ENCODE results near the gene MED12L. TPM values are rescaled to one million over a fixed set of nuclear protein-coding genes. Genes with fewer than 3 reads are reported as not detected.
"Not testable (repeated sequence)": the region's sequence is repeated elsewhere in the genome, so short reads cannot be mapped to it uniquely, and the experiment has no call there.

Gene MED12L
- total RNA-seq, 1 experiment from 2014 or later = 6.4 TPM

DNA sequence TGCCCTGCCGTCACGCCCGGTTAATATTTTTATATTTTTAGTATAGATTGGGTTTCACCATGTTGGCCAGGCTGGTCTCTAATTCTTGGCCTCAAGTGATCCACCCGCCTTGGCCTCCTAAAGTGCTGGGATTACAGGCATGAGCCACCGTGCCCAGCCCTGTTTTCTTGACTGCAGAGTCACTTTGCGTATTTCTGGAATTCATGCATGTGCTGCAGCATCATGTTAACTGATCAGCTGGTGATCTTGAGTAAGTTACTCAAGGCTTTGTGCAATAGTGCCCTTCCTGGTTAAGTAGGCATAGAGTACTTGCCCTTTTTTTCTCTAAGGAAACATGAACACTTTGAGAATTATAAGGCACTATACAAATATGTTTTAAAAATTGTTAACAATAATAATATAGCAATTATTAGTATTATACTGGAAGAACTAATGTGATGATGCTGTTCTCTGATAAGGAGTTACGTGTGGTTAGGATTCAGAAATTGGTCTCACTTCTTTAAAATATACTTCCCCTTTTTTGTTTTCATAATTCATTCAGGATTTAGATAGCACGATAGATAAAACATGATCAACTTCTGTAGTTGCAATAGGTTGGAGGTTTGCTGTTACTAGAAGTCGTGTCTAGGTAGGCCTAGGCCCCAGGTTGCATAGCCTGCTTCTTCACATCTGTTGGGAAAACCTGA is 83.9 kb downstream of the MED12L start:
- ChIA-PET POLR2A (no interaction called here), RAD21 (ENCODE audit: low non-redundant PET in 1 of 2, low total read pairs in 2 of 2, uncharacterized antibody in 2 of 2, unreplicated experiment in 2 of 2) (interaction anchor here in 1 of 2 experiments (1.4 kb wide), 1 partner anchor 111 kb away, joined by 6 read pairs; no protein-coding TSS in a partner anchor), CTCF (interaction anchor here (1.4 to 1.7 kb wide), 4 partner anchors 9 to 115 kb away, joined by 5 to 9 read pairs (median 7); no protein-coding TSS in a partner anchor)
- Histone ChIP-seq H3K27me3 (ENCODE audit: insufficient read depth, low read length) (no peaks in the 10 kb centered on the region), H3K9ac (ENCODE audit: low read length) (no peak overlapping the region), H4K20me1 (ENCODE audit: insufficient read depth) (no peaks in the 10 kb centered on the region), H3K9me2 (ENCODE audit: insufficient read depth) (no peaks in the 10 kb centered on the region), H2AFZ (ENCODE audit: low read depth, low read length, poor library complexity, severe bottlenecking) (no peak overlapping the region), H3K4me3 (replicated peaks in 1 of 2; ENCODE audit: low read depth in 1 of 2, low read length in 2 of 2) (no peak overlapping the region), H3K9me3 (ENCODE audit: control insufficient read depth in 1 of 2, insufficient read depth in 1 of 2, low read depth in 1 of 2, low read length in 2 of 2) (no peaks in the 10 kb centered on the region), H3K27ac (ENCODE audit: low read depth, low read length) (no peak overlapping the region), H3K36me3 (ENCODE audit: control insufficient read depth in 1 of 2, insufficient read depth in 2 of 2, low read length in 2 of 2) (no peaks in the 10 kb centered on the region), H3K79me2 (ENCODE audit: insufficient read depth, low read length) (no peaks in the 10 kb centered on the region), H3K4me2 (ENCODE audit: low read length) (no peak overlapping the region), H3K4me1 (ENCODE audit: control insufficient read depth in 1 of 2, insufficient read depth in 2 of 2, low read length in 2 of 2) (no peaks in the 10 kb centered on the region)
- DNase-seq (ENCODE audit: low read depth, low spot score) (no peak), ATAC-seq (no peak)
- intact Hi-C loops (cut with micrococcal nuclease) = loop anchor here (5.0 kb wide), 2 partner anchors 668 to 748 kb away; no protein-coding TSS in a partner anchor
- BruUV-seq (replicated peaks) = no TSS peak
- TF ChIP-seq YY1 (IDR thresholded peaks at IDR 0.05; ENCODE audit: extremely low read depth, insufficient replicate concordance, low read depth, low read length) = no peak
- TF ChIP-seq FOSL1 (IDR thresholded peaks at IDR 0.05; ENCODE audit: low read depth) = no peak
- TF ChIP-seq ZFX (IDR thresholded peaks at IDR 0.05) = no peak
- TF ChIP-seq, protein P1, sequence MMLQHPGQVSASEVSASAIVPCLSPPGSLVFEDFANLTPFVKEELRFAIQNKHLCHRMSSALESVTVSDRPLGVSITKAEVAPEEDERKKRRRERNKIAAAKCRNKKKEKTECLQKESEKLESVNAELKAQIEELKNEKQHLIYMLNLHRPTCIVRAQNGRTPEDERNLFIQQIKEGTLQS (IDR thresholded peaks at IDR 0.05) = no peak
- no peak for TF ChIP-seq EZH2phosphoT487 (IDR thresholded peaks at IDR 0.05; ENCODE audit: borderline replicate concordance)
- TF ChIP-seq REST (IDR thresholded peaks at IDR 0.05; ENCODE audit: low read depth) = no peak

DNA sequence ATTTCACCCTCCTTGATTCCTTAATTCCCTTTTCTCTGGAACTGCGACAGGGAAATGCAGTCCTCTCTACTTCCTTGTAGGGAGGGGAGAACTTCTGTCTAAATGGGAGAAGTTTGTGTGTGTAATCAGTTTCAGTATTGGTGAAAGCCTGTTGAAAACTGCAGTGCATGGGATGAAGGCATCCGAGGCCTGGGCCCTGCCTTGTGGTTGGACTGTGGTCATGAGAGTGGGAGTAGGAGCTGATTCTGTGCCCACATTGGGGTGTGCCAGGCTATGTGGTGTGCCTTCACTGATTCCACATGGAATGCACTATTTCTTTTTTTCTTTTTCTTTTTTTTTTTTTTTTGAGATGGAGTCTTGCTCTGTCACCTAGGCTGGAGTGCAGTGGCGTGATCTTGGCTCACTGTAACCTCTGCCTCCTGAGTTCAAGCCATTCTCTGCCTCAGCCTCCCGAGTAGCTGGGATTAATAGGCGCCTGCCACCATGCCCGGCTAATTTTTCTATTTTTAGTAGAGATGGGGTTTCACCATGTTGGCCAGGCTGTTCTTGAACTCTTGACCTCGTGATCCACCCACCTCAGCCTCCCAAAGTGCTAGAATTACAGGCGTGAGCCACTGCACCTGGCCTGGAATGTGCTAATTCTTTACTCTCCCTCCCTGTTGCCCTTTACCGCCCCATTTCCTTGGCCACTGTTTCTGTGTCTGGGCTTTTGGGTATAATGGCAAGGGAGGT is 84.7 kb downstream of the MED12L start:
- H3K27ac ChIP-seq (ENCODE audit: low read depth, low read length); CTCF ChIA-PET; H3K4me2 ChIP-seq (ENCODE audit: low read length); H3K4me3 ChIP-seq (replicated peaks in 1 of 2; ENCODE audit: low read depth in 1 of 2, low read length in 2 of 2); H3K9me3 ChIP-seq (ENCODE audit: control insufficient read depth in 1 of 2, insufficient read depth in 1 of 2, low read depth in 1 of 2, low read length in 2 of 2); H3K9ac ChIP-seq (ENCODE audit: low read length); H2AFZ ChIP-seq (ENCODE audit: low read depth, low read length, poor library complexity, severe bottlenecking); H3K4me1 ChIP-seq (ENCODE audit: control insufficient read depth in 1 of 2, insufficient read depth in 2 of 2, low read length in 2 of 2); RAD21 ChIA-PET (ENCODE audit: low non-redundant PET in 1 of 2, low total read pairs in 2 of 2, uncharacterized antibody in 2 of 2, unreplicated experiment in 2 of 2); DNase-seq (ENCODE audit: low read depth, low spot score); H3K36me3 ChIP-seq (ENCODE audit: control insufficient read depth in 1 of 2, insufficient read depth in 2 of 2, low read length in 2 of 2); H3K9me2 ChIP-seq (ENCODE audit: insufficient read depth); H4K20me1 ChIP-seq (ENCODE audit: insufficient read depth); H3K79me2 ChIP-seq (ENCODE audit: insufficient read depth, low read length); H3K27me3 ChIP-seq (ENCODE audit: insufficient read depth, low read length); BruUV-seq (replicated peaks); POLR2A ChIA-PET; ATAC-seq: not testable (repeated sequence)
- intact Hi-C loops (cut with micrococcal nuclease) = loop anchor here (5.0 kb wide), 2 partner anchors 667 to 747 kb away; no protein-coding TSS in a partner anchor
